Measurements from ENCODE around the gene EGFR.

EGFR gene

GRCh38 chr7:55192723-55193122 is 173.9 kb downstream of the EGFR start:
- no peak for DNase-seq

DNA sequence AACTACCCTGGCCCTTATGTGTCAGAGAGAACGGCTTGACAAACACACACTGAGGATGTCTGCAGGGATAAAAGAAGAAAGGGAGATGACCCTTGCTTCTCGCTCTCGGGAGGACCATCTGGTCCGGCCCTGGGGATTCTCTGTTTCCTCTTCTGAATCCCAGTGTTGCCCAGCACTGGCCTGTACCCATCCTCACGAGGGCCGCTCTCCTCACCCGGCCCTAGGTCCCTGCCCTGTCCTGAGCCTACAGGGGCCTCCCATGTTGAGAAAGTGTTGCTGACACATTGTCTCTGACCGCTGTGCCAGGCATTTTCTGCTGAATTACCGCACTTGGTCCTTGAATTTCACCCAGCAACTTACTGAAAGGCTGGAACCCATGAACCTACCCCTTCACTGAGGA is 174.4 kb downstream of the EGFR start:
- DNase-seq = no peak

- DNase-seq = no peak
These were observed 175.7 kb downstream of the EGFR start for GRCh38 chr7:55194522-55194921.

GRCh38 chr7:55198634-55199392 is 180.0 kb downstream of the EGFR start:
- no peak for DNase-seq

DNA sequence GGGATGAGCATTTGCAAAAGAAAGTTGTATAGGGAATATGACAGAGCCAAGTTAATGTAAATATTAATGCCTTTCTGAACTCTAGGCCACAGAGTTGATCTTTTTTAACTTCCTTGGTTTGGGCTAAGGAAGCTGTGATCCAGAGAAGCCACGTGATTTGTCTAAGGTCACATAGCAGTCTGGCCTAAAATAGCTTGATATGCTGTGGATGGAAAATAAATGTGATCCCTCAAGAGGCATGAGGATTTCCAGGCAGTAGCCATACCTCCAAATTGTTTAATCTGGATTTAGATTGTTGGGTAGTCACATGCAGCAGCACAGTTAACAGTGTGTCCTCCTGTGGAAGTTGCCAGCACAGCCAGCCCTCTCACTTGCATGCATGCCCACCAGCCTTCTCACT is 180.6 kb downstream of the EGFR start:
- DNase-seq = no peak

DNA sequence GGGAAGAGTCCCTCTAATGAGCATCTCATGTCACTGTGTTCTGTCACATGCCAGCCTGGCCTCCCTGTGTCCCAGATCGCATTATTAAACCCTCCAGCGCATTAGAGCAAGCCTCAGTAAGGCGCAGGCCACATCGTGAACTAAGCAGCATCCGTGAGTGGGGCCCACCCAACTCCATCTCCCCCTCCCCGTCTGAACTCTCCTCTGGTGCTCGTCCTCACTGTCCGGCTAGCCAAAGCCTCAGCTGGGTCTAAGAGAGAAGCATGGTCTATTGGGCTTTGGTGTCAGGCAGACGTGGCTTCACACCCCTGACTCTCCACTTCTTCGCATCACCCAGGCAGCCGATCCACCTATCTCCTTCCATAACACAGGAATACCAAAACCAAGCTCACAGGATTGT is 181.6 kb downstream of the EGFR start:
- DNase-seq = no peak

DNA sequence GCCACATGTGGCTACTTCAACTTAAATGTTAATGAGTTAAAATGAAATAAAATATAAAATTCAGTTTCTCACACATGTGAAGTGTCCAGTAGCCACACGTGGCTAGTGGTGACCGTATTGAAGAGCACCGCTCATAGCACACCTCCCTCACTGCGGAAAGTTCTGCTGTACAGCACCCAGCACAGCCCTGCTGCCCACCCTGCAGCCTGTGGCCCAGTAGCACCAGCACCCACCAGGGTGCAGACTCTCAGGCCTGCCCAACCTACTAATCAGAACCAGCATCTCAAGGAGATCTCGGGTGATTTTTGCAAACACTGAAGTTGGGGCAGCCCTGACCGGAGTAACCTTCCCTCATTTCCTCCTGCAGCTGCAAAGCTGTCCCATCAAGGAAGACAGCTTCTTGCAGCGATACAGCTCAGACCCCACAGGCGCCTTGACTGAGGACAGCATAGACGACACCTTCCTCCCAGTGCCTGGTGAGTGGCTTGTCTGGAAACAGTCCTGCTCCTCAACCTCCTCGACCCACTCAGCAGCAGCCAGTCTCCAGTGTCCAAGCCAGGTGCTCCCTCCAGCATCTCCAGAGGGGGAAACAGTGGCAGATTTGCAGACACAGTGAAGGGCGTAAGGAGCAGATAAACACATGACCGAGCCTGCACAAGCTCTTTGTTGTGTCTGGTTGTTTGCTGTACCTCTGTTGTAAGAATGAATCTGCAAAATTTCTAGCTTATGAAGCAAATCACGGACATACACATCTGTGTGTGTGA is 183.5 kb downstream of the EGFR start:
- DNase-seq = no peak

DNA sequence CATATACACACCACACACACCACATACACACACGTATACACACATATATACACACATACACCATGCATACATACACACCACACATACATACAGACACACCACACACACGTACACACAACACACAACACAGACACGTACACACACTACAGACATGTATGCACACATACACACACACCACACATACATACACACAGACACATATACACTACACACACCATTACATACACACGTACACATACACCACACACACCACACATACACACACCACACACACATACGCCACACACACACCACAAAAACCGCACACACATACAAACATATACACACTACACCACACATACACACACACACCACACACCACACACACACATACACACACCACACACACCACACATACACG is 184.5 kb downstream of the EGFR start:
- DNase-seq = no peak

DNA sequence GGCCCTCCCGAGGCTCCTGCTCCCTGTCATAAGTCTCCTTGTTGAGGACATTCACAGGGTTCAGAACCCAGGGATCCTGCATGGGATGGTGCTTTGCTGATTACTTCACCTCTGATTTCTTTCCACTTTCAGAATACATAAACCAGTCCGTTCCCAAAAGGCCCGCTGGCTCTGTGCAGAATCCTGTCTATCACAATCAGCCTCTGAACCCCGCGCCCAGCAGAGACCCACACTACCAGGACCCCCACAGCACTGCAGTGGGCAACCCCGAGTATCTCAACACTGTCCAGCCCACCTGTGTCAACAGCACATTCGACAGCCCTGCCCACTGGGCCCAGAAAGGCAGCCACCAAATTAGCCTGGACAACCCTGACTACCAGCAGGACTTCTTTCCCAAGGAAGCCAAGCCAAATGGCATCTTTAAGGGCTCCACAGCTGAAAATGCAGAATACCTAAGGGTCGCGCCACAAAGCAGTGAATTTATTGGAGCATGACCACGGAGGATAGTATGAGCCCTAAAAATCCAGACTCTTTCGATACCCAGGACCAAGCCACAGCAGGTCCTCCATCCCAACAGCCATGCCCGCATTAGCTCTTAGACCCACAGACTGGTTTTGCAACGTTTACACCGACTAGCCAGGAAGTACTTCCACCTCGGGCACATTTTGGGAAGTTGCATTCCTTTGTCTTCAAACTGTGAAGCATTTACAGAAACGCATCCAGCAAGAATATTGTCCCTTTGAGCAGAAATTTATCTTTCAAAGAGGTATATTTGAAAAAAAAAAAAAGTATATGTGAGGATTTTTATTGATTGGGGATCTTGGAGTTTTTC is 186.5 kb downstream of the EGFR start:
- no peak for DNase-seq

- no peak for DNase-seq
These were observed 187.6 kb downstream of the EGFR start for GRCh38 chr7:55206235-55207029.

DNA sequence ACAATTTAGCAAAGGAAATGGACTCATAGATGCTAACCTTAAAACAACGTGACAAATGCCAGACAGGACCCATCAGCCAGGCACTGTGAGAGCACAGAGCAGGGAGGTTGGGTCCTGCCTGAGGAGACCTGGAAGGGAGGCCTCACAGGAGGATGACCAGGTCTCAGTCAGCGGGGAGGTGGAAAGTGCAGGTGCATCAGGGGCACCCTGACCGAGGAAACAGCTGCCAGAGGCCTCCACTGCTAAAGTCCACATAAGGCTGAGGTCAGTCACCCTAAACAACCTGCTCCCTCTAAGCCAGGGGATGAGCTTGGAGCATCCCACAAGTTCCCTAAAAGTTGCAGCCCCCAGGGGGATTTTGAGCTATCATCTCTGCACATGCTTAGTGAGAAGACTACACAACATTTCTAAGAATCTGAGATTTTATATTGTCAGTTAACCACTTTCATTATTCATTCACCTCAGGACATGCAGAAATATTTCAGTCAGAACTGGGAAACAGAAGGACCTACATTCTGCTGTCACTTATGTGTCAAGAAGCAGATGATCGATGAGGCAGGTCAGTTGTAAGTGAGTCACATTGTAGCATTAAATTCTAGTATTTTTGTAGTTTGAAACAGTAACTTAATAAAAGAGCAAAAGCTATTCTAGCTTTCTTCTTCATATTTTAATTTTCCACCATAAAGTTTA is 188.8 kb downstream of the EGFR start:
- DNase-seq = no peak

DNA sequence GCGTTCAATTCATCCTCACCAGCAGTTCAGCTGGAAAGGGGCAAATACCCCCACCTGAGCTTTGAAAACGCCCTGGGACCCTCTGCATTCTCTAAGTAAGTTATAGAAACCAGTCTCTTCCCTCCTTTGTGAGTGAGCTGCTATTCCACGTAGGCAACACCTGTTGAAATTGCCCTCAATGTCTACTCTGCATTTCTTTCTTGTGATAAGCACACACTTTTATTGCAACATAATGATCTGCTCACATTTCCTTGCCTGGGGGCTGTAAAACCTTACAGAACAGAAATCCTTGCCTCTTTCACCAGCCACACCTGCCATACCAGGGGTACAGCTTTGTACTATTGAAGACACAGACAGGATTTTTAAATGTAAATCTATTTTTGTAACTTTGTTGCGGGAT is 190.5 kb downstream of the EGFR start:
- DNase-seq = no peak

DNA sequence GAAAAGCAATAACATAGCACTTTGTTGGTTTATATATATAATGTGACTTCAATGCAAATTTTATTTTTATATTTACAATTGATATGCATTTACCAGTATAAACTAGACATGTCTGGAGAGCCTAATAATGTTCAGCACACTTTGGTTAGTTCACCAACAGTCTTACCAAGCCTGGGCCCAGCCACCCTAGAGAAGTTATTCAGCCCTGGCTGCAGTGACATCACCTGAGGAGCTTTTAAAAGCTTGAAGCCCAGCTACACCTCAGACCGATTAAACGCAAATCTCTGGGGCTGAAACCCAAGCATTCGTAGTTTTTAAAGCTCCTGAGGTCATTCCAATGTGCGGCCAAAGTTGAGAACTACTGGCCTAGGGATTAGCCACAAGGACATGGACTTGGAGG is 191.4 kb downstream of the EGFR start:
- DNase-seq = no peak

- DNase-seq = no peak
These were observed 191.9 kb downstream of the EGFR start for GRCh38 chr7:55210716-55211115.

GRCh38 chr7:55211726-55212125 is 192.9 kb downstream of the EGFR start:
- DNase-seq = no peak

- no peak for DNase-seq
These were observed 193.4 kb downstream of the EGFR start for GRCh38 chr7:55212176-55212575.

DNA sequence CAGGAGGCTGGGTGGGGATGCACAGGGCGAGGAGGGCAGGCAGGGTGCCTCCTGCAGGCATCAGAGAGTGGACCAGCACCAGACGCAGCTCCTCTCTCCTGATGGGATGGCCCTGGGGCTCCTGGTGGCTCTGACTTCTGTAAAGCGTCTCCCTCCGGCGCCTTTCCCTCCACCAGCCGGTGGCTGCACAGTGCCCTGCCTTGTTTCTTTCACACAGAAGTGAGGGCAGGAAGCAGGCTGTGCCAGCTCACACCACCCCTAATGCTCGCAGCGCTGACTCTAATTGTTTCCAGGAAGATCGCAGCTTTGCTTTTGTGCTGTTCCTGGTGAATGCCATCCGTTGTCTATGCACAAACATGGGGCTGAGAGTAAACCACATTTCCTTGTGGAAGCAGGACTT is 194.0 kb downstream of the EGFR start:
- DNase-seq = no peak

DNA sequence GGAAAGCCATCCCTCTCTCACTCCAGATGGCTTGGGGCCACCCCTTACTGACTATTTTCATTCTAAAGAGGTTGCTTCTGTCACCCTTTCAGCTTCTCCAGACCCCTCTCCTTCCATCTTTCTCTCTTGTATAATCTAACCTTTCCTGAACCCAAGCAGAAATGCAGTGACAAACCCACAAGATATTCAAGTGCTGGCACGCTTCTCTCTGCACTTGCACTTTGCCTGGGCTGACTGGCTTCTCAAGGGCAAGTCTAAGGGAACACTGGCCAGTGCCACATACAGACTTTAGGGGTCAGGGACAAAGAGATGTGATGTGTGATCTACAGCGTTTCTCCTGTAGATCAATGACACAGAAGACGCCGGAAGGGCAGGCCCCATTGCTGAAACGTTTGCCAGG is 195.9 kb downstream of the EGFR start:
- DNase-seq = no peak

GRCh38 chr7:55223023-55223422 is 204.2 kb downstream of the EGFR start:
- no peak for DNase-seq

DNA sequence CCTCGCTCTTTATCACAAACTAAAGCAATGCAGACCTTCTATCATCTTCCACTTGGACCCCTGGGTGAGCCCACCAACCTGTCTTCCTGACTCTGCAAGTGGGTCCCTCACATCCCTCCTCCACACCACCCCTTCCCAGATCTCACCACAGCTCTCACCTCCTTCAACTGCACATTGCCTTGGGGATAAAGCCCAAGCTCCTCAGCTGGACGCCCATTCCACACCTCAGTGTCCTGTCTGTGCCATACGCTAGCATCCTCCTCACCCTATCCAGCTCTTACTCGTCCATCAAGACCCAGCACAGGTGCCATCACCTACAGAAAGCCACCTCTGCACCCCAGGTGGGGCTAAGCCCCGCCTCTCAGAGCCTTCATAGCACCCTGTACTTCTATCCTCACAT is 205.3 kb downstream of the EGFR start:
- DNase-seq = no peak

- DNase-seq = no peak
These were observed 206.0 kb downstream of the EGFR start for GRCh38 chr7:55224810-55225209.

DNA sequence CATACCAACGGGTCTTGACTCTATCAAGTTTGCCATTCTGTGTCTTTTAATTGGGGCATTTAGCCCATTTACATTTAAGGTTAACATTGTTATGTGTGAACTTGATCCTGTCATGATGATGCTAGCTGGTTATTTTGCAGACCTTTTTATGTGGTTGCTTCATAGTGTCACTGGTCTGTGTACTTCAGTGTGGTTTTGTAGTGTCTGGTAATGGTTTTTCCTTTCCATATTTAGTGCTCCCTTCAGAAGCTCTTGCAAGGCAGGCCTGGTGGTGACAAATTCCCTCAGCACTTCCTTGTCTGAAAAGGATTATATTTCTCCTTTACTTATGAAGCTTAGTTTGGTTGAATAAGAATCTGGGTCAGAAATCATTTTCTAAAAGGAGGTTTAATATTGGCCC is 211.2 kb downstream of the EGFR start:
- no peak for DNase-seq
